NCI-H345 treated with DMSO at 0.1 percent for 48 hours (cell line): Measurements from ENCODE around the gene C6orf118.

ENCODE experiments used
- DNase-seq: peaks from one replicate; lab custom pipeline; 2025; ENCODE audit not compliant: unreplicated experiment; lab: John Stamatoyannopoulos, UW

C6orf118 gene

DNA sequence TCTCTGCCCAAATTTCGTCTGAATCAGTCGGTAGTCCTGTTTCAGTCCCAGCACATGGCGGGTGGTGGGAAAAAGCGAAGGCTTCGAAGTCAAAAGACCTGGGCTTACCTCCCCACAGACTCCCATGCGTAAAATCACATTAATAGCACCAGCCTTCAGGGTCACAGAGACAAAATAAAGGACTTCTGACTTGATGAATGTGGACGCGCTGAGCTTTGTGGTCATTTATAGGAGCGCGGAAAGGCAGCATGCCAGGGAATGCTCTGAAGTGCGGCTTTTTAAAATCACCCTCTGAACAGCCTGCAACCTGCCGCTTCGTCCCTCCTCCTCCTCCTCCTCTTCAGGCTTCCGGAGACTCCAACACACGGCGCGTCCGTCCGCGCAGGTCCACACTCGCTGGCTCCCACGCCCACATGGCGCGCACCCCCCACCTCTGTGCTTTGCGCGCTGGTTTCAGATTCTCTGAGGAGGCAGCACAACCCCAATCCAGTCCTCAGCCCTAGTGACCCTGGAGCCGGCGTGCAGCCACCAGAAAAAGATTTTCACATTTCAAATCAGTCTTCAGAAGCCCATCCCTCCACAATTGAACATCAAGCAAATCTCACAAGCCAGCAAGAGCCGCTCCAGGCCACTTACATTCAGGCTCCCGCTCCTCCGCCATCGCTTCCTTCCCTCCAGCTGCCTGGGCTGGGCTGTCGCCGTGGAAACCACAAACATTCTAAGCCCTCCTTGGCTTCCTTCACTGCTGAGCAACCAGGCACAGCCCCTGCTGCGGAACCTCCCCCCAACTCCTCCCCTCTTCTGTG lies at the start of gene C6orf118:
Gene C6orf118 (minus strand): TSS at position 680 of the 806 bp plus-strand sequence. CDS start 19 bp downstream, at position 661.
- DNase-seq = no peak

DNA sequence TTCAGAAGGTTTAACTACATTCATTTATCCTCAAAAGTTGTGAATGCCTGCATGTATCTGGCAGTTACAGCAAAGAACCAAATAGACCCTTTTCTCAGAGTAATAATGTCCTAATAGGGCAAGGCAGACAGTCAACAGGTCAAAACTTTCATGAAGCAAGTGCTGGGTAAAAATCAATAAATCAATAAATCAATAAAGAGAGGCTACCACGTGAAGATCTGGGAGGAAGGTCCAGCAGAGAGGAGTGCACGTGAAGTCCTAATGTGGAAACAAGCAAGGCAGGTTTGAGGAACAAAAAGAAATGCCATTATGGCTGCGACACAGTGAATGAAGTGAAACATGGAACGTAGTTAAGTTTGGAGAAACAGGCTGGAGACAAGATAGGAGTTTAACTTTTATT lies 36.3 kb upstream of the C6orf118 start:
- DNase-seq = no peak

DNA sequence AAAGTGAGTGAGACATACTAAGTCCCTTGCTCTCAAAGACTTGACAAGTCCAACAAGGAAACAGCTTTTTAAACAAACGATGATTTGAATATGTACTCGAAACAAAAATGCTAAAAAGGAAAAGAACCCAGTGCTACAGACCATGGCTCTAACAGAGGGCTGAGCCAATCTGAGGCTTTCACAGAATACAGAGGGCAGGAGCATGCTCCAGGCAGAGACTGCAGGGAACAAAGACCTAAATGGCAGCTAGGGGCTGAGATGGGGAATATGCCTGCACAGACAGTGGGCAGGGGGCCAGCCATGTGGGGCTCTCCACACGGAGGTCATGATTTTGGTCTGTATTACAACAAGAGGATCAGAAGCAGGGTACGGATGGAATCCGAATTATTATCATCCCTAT lies 31.1 kb upstream of the C6orf118 start:
- DNase-seq = no peak

DNA sequence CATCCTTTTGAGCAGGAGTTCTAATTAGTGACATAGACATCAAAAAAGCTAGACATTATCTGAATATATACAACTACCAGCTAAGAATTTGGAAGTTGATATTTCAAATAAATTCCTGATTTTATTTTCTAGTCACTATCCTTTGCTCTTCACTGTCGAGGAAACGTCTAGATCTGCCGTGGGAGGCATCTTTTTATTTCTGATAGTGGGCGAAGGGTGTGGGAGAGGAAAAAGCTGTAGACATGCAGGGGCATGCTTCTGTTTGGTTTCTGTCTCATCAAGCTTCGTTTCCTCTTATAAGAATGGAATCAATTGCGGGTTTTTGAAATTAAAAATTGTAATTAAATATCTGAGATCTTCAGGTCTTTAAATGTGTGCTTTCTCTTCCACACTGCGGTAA lies 16.2 kb upstream of the C6orf118 start:
- DNase-seq = no peak

DNA sequence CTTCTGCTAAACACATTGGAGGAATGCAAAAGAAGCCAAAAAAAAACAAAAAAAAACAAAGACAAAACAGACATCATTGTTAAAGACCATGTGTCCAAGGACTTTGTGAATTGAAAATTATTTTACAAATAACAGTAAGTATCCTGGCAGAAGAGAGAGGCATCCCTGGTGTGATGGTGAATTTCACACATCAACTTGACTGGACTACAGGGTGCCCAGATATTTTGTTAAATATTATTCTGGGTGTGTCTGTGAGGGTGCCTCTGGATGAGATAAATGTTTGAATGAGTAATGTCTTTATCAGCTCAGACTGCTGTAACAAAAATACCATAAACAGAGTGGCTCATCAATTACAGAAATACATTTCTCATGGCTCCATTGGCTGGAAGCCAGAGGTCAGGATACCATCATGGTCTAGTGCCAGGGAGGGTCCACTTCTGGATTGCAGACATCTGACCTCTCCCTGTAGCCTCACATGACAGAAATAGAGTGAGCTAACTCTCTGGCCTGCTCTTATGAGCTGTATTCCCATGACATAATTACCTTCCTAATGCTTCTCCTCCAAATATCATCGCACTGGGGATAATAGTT lies 12.2 kb upstream of the C6orf118 start:
- no peak for DNase-seq

DNA sequence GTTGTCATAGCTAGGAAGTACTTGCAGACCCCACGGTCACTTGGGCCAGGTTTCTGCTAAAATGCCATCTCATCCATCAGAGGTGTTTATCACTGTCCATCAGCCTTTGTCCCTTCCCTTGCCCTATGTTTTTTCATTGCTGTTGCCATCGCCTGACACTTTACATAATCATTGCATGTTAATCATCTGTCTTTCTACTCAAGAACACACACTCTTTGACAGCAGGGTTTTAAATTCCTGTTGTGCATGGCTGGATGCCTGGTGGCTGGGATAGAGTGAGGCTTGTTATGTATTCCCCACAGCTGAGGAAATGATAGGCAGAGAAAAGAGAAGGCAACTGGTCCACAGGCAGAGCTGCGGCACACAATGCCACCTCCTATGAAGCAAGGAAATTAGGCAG lies 11.7 kb upstream of the C6orf118 start:
- DNase-seq = no peak

DNA sequence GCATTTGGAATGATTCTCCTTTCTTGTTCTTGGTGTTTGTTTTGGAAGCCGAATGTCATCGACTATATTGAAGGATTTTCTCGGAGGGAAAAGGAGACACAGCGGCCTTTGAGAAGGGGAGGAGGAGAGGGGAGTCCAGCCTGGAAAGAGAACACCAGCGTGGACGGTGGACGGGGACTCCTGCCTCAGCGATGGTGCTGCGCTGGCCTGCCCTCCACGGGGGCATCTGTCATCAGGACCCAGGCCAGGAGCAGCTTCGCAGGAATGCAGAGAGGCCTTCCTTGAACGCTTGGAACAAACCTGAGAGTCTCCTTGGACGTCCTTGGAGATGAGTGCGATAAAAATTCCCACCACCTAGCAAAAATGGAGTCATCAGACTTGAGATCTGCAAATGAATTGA lies 8.3 kb upstream of the C6orf118 start:
- no peak for DNase-seq

DNA sequence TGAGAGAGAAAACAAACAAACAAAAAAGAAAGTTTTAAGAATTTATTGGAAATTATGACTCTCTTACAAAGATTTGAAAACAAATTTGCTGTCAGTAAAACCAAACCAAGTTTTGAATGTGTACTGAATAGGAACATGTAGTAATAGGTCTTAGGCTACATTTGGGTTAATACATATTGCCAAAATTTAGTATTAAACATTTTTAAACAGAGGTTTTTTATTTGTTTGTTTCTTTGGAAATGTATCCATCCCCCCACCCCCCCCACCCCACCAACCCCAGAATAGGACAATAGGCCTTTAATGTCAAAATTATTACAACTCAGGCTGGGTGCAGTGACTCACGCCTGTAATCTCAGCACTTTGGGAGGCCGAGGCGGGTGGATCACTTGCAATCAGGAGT lies 2.5 kb downstream of the C6orf118 start:
- DNase-seq = no peak

DNA sequence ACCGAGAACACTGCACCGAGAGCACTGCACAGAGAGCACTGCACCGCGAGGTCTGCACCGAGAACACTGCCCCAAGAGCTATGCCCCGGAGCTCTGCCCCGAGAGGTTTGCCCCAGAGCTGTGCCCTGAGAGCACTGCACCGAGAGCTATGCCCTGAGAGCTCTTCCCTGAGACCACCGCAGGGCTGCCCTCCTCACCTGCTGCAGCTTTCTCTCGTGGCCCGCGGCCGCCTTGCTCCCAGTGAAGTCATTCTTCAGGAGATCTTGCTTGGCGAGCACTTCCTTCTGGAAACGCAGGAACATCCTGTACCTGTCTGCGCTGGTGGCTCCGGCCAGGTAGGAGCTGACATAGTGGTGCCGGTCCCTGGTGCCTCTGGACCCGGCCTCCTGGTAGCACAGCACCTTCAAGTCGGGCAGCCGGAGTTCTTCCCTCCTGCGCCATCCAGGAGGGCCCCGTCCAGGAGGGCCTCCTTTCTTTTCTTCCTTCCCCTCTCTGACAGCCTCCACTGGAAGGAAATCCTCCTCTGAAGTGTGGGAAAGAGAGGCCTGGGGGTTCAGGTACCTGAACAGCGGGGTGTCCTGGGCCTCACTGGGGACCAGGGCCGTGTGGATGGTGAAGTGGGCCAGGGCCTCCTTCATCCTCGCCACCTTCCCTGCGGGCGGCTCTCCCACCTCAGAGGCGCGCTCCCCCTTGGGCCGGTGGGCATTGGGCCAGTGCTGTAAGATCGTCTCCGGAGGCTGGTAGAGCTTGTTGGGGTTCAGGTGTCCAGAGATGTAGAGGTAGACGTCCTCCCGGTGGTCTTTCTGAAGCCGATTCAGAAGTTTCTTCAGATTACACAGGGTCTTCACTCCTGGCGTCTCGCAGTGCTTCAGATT lies 7.8 kb downstream of the C6orf118 start:
- DNase-seq = no peak

DNA sequence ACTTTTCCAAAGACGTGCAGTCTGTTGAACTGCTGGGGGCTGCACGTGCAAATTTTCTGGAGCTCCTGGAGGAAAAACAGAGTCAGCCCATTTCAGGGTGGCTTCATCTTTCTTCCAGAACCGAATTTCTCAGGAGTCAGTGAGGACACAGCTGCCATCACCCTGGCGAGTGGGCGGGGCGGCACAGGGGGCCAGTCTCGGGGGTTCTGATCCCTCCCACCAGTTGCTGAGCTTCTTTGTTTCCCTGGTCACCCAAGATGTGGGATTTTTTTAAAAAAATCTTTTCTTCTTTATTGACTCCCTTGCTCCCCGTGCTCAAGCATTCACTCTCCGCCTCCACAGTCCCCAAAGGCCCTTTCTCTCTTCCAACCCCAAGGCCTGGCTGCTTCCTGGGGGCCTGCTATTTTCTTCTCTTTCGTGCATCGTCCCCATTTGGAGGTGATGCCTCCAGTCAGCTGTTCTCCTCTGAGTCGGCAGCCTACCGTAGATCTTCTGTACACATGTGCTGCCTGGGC lies 8.9 kb downstream of the C6orf118 start:
- no peak for DNase-seq

DNA sequence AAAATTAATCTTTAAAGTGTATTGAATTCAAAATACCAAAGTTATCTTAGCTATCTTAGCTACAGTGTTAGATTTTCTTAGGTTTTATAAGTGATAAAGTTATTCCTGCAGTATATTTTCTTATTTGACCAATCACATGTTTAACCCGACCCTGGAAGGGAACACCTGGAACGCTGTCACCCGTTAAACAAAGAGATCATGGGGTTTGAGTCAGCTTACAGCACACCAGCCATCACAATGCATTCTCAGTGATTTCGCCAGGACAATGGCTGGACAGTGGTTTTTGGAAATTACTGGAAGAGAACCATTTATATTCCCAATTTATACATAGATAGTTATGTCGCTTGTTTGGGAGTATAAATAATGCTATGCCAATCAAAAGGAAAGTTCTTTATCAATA lies 10.5 kb downstream of the C6orf118 start:
- no peak for DNase-seq

DNA sequence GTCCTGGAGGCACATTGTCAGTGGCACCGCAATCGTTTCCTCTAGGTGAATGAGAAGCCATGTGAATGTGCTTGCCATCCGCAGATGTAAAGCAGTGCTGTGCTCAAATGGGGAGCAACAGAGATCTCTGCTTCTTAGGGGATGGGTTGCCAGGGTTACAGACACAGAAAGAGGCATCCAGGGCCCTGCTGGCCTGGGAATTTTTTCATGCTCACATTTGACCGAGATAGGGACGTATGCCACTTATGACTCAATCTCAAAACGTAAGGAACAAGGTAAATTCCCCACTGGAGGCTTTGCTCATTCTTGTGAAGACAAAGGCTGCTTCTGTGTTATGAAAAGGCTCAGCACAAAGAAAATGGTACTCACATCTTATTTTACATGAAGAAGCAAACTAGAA lies 11.0 kb downstream of the C6orf118 start:
- DNase-seq = no peak

DNA sequence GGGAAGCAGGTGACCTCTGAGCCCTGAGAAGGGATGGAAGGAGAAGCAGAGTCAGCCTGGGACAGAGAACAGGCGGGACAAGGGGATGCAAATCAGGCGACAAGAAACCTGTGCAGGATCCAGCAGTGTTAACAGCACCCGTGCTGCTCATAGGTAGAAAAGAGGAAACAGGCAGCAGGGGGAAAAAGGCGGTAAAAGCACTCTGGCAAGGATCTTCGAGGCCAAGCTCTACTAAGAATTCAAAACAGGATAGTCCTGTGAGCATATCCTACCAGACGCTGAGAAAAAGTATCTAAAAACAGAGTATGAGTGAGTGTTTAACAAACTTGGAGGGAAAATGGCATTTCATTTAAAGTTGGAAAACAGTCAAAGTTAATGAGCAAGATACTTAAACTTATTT lies 16.7 kb downstream of the C6orf118 start:
- DNase-seq = no peak

DNA sequence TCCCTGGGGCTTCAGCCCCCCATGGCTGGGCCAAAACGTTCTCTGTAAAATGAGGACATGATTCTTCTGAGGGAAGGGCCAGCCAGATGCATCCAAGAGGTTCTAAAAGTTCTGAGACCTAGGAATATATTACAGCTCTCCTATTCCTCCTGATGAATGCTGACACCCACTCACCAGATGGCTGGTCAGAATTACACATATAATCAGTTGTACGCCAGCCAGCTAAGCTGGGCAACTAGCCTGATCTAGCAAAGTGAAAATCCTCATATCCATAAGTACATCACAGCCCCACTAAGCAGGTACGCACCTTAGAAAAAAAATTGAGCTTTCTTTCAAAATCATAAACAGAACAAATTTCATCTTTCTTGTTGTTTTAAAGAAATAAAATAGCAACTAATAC lies 34.8 kb downstream of the C6orf118 start:
- no peak for DNase-seq

DNA sequence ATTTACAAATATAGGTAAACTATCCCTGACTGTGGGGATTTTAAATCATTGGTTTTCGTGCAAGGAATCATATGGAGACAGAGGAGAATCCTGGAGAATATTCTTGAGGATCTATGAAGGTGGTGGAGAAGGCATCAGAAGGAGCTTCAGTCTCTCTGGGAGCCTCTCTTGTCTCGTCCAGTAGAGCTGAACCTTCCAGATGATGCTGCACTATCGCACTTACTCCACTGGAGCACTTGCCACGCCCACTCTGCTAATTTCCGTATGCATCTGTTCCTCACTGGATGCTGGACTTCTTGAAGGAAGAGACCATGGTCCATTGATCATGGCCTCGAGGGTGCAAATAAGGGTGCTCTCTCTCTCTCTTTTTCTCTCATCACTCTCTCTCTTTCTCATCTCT lies 36.8 kb downstream of the C6orf118 start:
- DNase-seq = no peak

DNA sequence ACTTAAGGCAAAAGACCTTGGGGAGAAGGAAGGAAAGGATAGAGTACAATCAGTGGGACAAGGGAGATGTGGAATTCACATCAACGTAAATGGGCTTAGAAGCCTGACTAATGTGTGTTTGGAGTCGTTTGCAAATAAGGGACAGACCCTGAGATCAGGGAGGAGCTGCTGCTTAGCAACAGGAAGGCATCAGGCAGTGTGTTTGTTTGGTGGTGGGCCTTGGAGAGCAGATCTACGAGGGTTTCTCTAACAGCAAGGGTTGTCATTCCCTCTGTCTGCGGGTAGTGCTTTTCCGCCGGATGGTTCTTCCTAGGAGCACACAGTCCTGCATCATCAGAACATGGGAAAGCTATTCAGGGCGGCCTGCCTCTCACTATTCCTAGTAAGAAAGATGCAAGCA lies 40.4 kb downstream of the C6orf118 start:
- DNase-seq = no peak

DNA sequence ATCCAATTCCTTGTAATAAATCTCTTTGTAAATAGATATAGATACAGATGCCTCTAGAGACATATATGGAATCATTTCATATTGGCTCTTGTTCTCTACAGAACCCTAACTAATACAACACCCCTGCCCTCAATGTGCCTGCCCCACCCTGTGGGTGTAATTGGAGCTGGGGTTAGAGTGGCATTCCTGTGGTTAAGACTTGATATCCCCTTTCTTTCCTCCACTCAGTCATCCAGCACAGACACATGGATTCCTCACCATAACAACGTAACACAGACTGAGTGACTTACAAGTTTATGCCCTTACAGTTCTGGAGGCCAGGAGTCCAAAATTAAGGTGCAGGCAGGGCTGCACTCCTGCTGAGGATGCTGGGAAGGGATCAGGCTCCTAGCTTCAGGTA lies 42.8 kb downstream of the C6orf118 start:
- no peak for DNase-seq

DNA sequence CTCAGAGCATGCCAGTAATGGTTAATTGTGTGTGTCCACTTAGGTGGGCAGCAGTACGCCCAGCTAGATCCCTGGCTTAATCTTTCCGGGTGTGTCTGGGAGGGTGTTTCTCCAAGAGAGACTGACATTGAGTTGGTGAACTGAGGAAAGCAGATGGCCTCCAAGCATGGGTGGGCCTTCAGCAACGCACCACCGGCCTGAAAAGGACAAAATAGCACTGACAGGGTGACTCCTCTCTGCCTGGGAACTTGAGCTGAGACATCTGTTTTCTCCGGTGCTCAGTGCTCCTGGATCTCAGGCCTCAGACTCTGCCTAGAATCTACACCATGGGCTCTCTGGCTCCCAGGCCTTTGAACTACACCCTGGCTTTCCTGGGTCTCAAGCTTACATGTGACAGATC lies 43.2 kb downstream of the C6orf118 start:
- DNase-seq = no peak

DNA sequence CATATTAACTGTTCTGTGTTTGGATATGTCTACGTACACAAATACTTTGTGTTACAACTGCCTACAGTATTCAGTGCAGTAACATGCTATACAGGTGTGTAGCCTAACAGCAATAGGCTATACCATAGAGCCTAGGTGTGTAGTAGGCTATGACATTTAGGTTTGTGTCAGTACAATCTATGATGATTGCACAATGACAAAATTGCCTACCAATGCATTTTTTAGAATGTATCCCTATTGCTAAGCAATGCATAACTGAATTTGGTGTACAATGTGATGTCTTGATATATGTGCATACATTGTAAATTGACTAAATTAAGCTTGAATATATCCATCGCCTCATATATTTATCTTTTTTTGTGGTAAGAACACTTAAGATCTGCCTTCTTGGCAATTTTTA lies 48.9 kb downstream of the C6orf118 start:
- no peak for DNase-seq

DNA sequence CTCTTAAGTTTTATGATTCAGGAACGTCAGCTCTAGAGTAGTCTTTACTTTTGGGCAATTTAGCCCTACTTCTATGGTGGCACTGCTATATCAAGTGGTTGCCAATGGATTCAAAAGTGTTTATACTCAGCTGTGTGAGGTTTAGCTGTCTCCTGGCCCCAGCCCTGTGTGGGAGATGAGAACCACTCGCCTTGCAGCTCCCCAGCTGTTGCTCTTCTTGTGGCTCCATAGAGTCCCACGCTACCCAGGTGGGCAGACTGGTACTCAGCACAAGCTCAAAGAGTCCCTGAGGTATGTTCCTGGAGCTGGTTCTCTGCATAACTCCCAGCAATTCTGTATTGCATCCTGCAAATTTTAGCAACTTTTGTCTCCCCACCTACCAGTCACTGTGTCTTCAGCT lies 59.6 kb downstream of the C6orf118 start:
- no peak for DNase-seq

DNA sequence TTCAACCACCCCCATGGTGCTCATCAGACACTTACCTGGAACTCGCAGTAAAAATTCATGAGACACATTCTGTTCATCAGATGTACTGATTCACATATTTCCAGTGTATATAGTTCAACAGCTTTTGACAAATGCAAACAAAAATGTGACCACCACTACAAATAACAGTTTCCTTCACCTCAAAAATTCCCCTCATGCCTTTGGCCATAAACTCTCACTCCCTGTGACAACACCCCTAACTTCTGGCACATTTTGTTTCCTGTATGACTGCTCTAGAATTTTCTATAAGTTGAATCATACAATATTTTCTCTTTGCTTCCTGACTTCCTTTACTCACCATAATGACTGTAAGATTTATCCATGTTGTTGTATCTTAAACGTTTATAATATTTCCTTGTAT lies 63.7 kb downstream of the C6orf118 start:
- no peak for DNase-seq

DNA sequence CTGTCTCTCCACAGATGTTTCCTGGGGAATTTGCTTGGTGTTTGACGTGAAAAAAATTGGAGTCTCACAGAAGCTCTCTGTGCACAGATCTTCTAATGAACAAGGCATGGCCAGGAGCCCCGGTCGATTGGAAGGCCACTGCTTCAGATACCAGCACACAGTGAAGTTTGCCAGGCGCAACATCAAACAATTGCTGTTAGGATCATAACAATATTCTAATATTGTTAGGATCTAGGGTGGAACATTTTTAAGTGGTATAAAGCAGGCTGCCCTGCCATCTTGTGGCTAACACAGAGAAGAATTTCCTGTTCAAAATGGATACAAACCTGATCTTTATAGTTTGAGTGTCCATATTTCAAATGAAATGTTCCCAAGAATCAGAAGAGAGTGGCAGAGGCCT lies 64.1 kb downstream of the C6orf118 start:
- DNase-seq = no peak
